GM18511 (cell line): ENCODE results near the gene LPAR2.

ENCODE experiments used
- ATAC-seq: cut with Tn5 transposase; IDR thresholded peaks from one replicate; pipeline ENCODE4 v1.9.1; 2021; ENCODE audit warnings: mild to moderate bottlenecking, moderate library complexity; ENCODE audit not compliant: unreplicated experiment

The LPAR2 gene

GRCh38 chr19:19602136-19602712, 25.8 kb downstream of the LPAR2 start:
- no peak for ATAC-seq

- ATAC-seq = no peak
Measured at GRCh38 chr19:19600793-19601330, 27.2 kb downstream of the LPAR2 start.

GRCh38 chr19:19598728-19599451, 29.1 kb downstream of the LPAR2 start:
- peak; percentile 35 for ATAC-seq

GRCh38 chr19:19597809-19598306, 30.2 kb downstream of the LPAR2 start:
- peak; percentile 71 for ATAC-seq

- ATAC-seq = no peak
Measured at GRCh38 chr19:19595171-19595701, 32.8 kb downstream of the LPAR2 start.

- ATAC-seq = no peak
Measured at GRCh38 chr19:19594381-19594780, 33.6 kb downstream of the LPAR2 start.

- ATAC-seq = no peak
Measured at GRCh38 chr19:19592690-19593089, 35.3 kb downstream of the LPAR2 start.

GRCh38 chr19:19591133-19591825, 36.7 kb downstream of the LPAR2 start:
- peak; percentile 81 for ATAC-seq

- ATAC-seq = no peak
Measured at GRCh38 chr19:19588546-19588945, 39.5 kb downstream of the LPAR2 start.

- ATAC-seq = no peak
Measured at GRCh38 chr19:19587771-19588170, 40.2 kb downstream of the LPAR2 start.

GRCh38 chr19:19584356-19584755, 43.7 kb downstream of the LPAR2 start:
- no peak for ATAC-seq

GRCh38 chr19:19582471-19582870, 45.5 kb downstream of the LPAR2 start:
- ATAC-seq = no peak

- ATAC-seq = no peak
Measured at GRCh38 chr19:19581391-19581790, 46.6 kb downstream of the LPAR2 start.

GRCh38 chr19:19580418-19580817, 47.6 kb downstream of the LPAR2 start:
- ATAC-seq = no peak

GRCh38 chr19:19579533-19580361, 48.3 kb downstream of the LPAR2 start:
- ATAC-seq = no peak

GRCh38 chr19:19578252-19578651, 49.8 kb downstream of the LPAR2 start:
- no peak for ATAC-seq

GRCh38 chr19:19575411-19575810, 52.6 kb downstream of the LPAR2 start:
- ATAC-seq = no peak
